GM12892 (cell line): Measurements from ENCODE around the gene DNAJB12.
A peak's percentile ranks its signal among the peaks of the same experiment; 100 is the strongest.
"Not testable (repeated sequence)": the region's sequence is repeated elsewhere in the genome, so short reads cannot be mapped to it uniquely, and the experiment has no call there.

ENCODE experiments used
- DNase-seq: peaks from one replicate; pipeline ENCODE4 v3.0.0; 2011; ENCODE audit not compliant: insufficient read length
- FAIRE-seq: peaks from 2 replicates; lab custom pipeline; 2011; peaks lifted over from hg19 to GRCh38; lab: Jason Lieb, UNC
- POLR2A ChIP-seq: IDR thresholded peaks from 2 replicates; pipeline ENCODE4 v1.6.1; 2011; ENCODE audit warnings: low read depth, low read length, control low read depth
- POLR2AphosphoS5 ChIP-seq: IDR thresholded peaks from 2 replicates; pipeline ENCODE4 v1.6.1; 2011; ENCODE audit warnings: low read depth, low read length, control low read depth
- TAF1 ChIP-seq: IDR thresholded peaks from 2 replicates; pipeline ENCODE4 v1.6.1; 2011; ENCODE audit warnings: low read depth, mild to moderate bottlenecking, control low read depth, low read length, borderline replicate concordance

The DNAJB12 gene

GRCh38 chr10:72349438-72349837 lies 5.3 kb downstream of the DNAJB12 start:
- FAIRE-seq (no peak), DNase-seq (no peak)
- no peak for TF ChIP-seq TAF1
- no peak for TF ChIP-seq POLR2A
- TF ChIP-seq POLR2AphosphoS5: no peak

GRCh38 chr10:72348282-72348681 lies 6.4 kb downstream of the DNAJB12 start:
- no peak for FAIRE-seq
- DNase-seq: no peak
- TF ChIP-seq TAF1: no peak
- TF ChIP-seq POLR2AphosphoS5: no peak
- no peak for TF ChIP-seq POLR2A

- FAIRE-seq: not testable (repeated sequence)
Observed at GRCh38 chr10:72346117-72346516, 8.6 kb downstream of the DNAJB12 start.

GRCh38 chr10:72344932-72345331 lies 9.8 kb downstream of the DNAJB12 start:
- FAIRE-seq (peak; percentile 50), DNase-seq (no peak)
- TF ChIP-seq TAF1: no peak
- peak; percentile 13; the same call in 1 of the 2 replicates for TF ChIP-seq POLR2AphosphoS5

More at GRCh38 chr10:72346117-72346516, 8.6 kb downstream of the DNAJB12 start:
- DNase-seq: not testable (repeated sequence)

- DNase-seq (no peak), FAIRE-seq (no peak)
- no peak for TF ChIP-seq POLR2A
- no peak for TF ChIP-seq TAF1
- TF ChIP-seq POLR2AphosphoS5: no peak
Observed at GRCh38 chr10:72342911-72343310, 11.8 kb downstream of the DNAJB12 start.

- TF ChIP-seq TAF1: no peak
- no peak for TF ChIP-seq POLR2AphosphoS5
- TF ChIP-seq POLR2A: no peak
- DNase-seq (peak; percentile 76), FAIRE-seq (peak; percentile 77)
Observed at GRCh38 chr10:72340510-72341261, 14.0 kb downstream of the DNAJB12 start.

GRCh38 chr10:72338180-72338579 lies 16.5 kb downstream of the DNAJB12 start:
- no peak for FAIRE-seq
- no peak for DNase-seq

GRCh38 chr10:72337722-72338121 lies 17.0 kb downstream of the DNAJB12 start:
- TF ChIP-seq TAF1 (no peak), POLR2A (no peak), POLR2AphosphoS5 (no peak)
- DNase-seq: no peak
- no peak for FAIRE-seq

More at GRCh38 chr10:72338180-72338579, 16.5 kb downstream of the DNAJB12 start:
- TF ChIP-seq TAF1: no peak
- no peak for TF ChIP-seq POLR2A
- no peak for TF ChIP-seq POLR2AphosphoS5

- FAIRE-seq (peak; percentile 60), DNase-seq (no peak)
- TF ChIP-seq POLR2A (no peak), TAF1 (no peak), POLR2AphosphoS5 (no peak)
Observed at GRCh38 chr10:72337039-72337629, 17.6 kb downstream of the DNAJB12 start.

- 0 out of 2 replicates have a peak, but pooled peaks have one; percentile 4 for TF ChIP-seq POLR2A
- no peak for TF ChIP-seq TAF1
- DNase-seq (no peak), FAIRE-seq (no peak)
Observed at GRCh38 chr10:72336259-72337038, 18.3 kb downstream of the DNAJB12 start.

- TF ChIP-seq POLR2AphosphoS5 (peak; percentile 46; the same call in 1 of the 2 replicates), POLR2A (peak; percentile 37; the same call in 1 of the 2 replicates), TAF1 (no peak)
- DNase-seq (no peak), FAIRE-seq (no peak)
Observed at GRCh38 chr10:72335394-72336258, 19.1 kb downstream of the DNAJB12 start.
